HG02588 (cell line): ENCODE measurements around the gene NUFIP2.
"Not testable (repeated sequence)": the region's sequence is repeated elsewhere in the genome, so short reads cannot be mapped to it uniquely, and the experiment has no call there.

Experiments used
- ATAC-seq: cut with Tn5 transposase; IDR thresholded peaks from one replicate; pipeline ENCODE4 v1.9.1; 2021; ENCODE audit warnings: mild to moderate bottlenecking, moderate library complexity; ENCODE audit not compliant: unreplicated experiment

NUFIP2 gene

GRCh38 chr17:29240968-29241963 is 52.7 kb downstream of the NUFIP2 start:
- no peak for ATAC-seq

GRCh38 chr17:29240477-29240876 is 53.5 kb downstream of the NUFIP2 start:
- ATAC-seq = no peak

GRCh38 chr17:29238133-29238850 is 55.7 kb downstream of the NUFIP2 start:
- ATAC-seq = no peak

GRCh38 chr17:29237476-29238132 is 56.3 kb downstream of the NUFIP2 start:
- ATAC-seq = no peak

GRCh38 chr17:29235904-29236303 is 58.0 kb downstream of the NUFIP2 start:
- ATAC-seq = no peak

GRCh38 chr17:29234972-29235371 is 59.0 kb downstream of the NUFIP2 start:
- ATAC-seq = not testable (repeated sequence)

- no peak for ATAC-seq
Observed at GRCh38 chr17:29233301-29233700, 60.6 kb downstream of the NUFIP2 start.

- ATAC-seq = no peak
Observed at GRCh38 chr17:29225396-29225795, 68.6 kb downstream of the NUFIP2 start.

- ATAC-seq = not testable (repeated sequence)
Observed at GRCh38 chr17:29221338-29221737, 72.6 kb downstream of the NUFIP2 start.

- ATAC-seq = no peak
Observed at GRCh38 chr17:29219378-29220047, 74.4 kb downstream of the NUFIP2 start.

- ATAC-seq = no peak
Observed at GRCh38 chr17:29216856-29217255, 77.1 kb downstream of the NUFIP2 start.

GRCh38 chr17:29216181-29216580 is 77.8 kb downstream of the NUFIP2 start:
- ATAC-seq = no peak

- no peak for ATAC-seq
Observed at GRCh38 chr17:29215717-29216116, 78.2 kb downstream of the NUFIP2 start.

GRCh38 chr17:29215174-29215573 is 78.8 kb downstream of the NUFIP2 start:
- no peak for ATAC-seq

GRCh38 chr17:29214215-29215146 is 79.5 kb downstream of the NUFIP2 start:
- ATAC-seq = no peak

GRCh38 chr17:29212681-29213121 is 81.2 kb downstream of the NUFIP2 start:
- no peak for ATAC-seq

- ATAC-seq = no peak
Observed at GRCh38 chr17:29212094-29212631, 81.8 kb downstream of the NUFIP2 start.

GRCh38 chr17:29210879-29211278 is 83.1 kb downstream of the NUFIP2 start:
- no peak for ATAC-seq

GRCh38 chr17:29209073-29209472 is 84.9 kb downstream of the NUFIP2 start:
- ATAC-seq = no peak
